ENCODE measurements around the gene CDC23. TPM values are rescaled to one million over a fixed set of nuclear protein-coding genes. Genes with fewer than 3 reads are reported as not detected.

CDC23 gene
- total RNA-seq (ENCODE audit: low replicate concordance), result 13.0 and 19.2 TPM in 2 replicates

GRCh38 chr5:138213161-138214029 lies at the start of gene CDC23:
TSS of gene CDC23 (minus strand) at chr5:138213323. CDS start at chr5:138213312, 11 bp downstream.

GRCh38 chr5:138178516-138179276 lies 34.4 kb downstream of the CDC23 start, which contains the start of the genes BRD8 and KIF20A:
TSS of gene BRD8 (minus strand) at chr5:138178630. CDS start at chr5:138178614, 16 bp downstream.
TSS of gene KIF20A (plus strand) at chr5:138179112. CDS start at chr5:138179681, 569 bp downstream.

GRCh38 chr5:138138949-138139780 lies 74.0 kb downstream of the CDC23 start, which contains the start of gene NME5:
TSS of gene NME5 (minus strand) at chr5:138139428. CDS start at chr5:138138780, 648 bp downstream.

Other genes starting within 250 kb of the CDC23 start
- 9.5 and 33.7 TPM in 2 replicates for gene FAM13B, start 180.2 kb downstream of the CDC23 start, total RNA-seq (ENCODE audit: low replicate concordance)
- gene WNT8A, start 129.3 kb downstream of the CDC23 start, total RNA-seq (ENCODE audit: low replicate concordance), result not detected in 2 replicates
- 0.60 and 2.1 TPM in 2 replicates for gene NME5, start 73.9 kb downstream of the CDC23 start, total RNA-seq (ENCODE audit: low replicate concordance)
- gene BRD8, start 34.7 kb downstream of the CDC23 start, total RNA-seq (ENCODE audit: low replicate concordance), result 23.1 and 55.2 TPM in 2 replicates
- gene KIF20A, start 34.2 kb downstream of the CDC23 start, total RNA-seq (ENCODE audit: low replicate concordance), result 1.5 and 17.1 TPM in 2 replicates
- gene GFRA3, start 61.3 kb upstream of the CDC23 start, total RNA-seq (ENCODE audit: low replicate concordance), result under 0.01 TPM in 1 of 2 replicates, not detected in the other
- gene CDC25C, start 118.5 kb upstream of the CDC23 start, total RNA-seq (ENCODE audit: low replicate concordance), result 2.3 TPM in 1 of 2 replicates, not detected in the other
- gene FAM53C, start 124.9 kb upstream of the CDC23 start, total RNA-seq (ENCODE audit: low replicate concordance), result 28.0 and 60.0 TPM in 2 replicates
- gene KDM3B, start 139.4 kb upstream of the CDC23 start, total RNA-seq (ENCODE audit: low replicate concordance), result 25.7 and 26.9 TPM in 2 replicates
- 13.6 and 18.3 TPM in 2 replicates for gene REEP2, start 225.7 kb upstream of the CDC23 start, total RNA-seq (ENCODE audit: low replicate concordance)

Data from smooth muscle cell of the coronary artery (primary cell).